Retinal pigment epithelial cell (primary cell): ENCODE results near the gene OR10D3.

ENCODE experiments used
- DNase-seq: peaks from one replicate; pipeline ENCODE4 v3.0.0-alpha.2; 2010; ENCODE audit warnings: low read depth
- H3K4me3 ChIP-seq: 2 replicates; pipeline ENCODE4 v1.5.1; 2011; ENCODE audit warnings: mild to moderate bottlenecking, low read length, control low read depth, moderate library complexity
- TF ChIP-seq, protein P1 (sequence below): conservative IDR thresholded peaks from 2 replicates; pipeline ENCODE4 v1.5.1; 2011; ENCODE audit warnings: low read depth, low read length, control low read depth, inconsistent platforms

OR10D3 gene

DNA sequence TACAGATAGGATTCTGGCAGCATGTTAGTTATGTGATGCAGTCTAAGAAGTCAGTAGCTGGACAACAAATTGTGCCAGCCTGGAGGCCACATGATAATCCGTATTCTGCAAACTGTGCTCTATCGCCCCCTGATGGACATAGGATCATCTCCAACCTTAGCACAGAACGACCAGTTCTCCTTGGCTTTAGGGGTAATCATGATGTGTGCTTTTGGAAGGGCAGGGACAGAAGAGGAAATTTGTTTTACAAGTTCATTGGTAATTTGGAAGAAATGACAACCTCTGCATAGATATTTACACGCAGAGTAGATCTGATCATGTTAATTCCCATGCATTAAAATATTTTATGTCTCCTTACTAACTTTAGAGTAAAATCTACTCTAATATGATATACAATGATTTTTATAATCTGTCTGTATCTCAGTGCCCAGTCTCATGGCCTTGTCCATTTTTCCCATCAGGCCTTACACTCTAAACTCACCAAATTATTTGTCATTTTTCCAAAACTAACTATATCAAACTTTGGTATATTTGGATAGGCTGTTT is 12.1 kb downstream of the OR10D3 start:
- peak; percentile 46 for DNase-seq
- H3K4me3 ChIP-seq, result peak overlapping the region; percentile 28
- TF ChIP-seq, protein P1, sequence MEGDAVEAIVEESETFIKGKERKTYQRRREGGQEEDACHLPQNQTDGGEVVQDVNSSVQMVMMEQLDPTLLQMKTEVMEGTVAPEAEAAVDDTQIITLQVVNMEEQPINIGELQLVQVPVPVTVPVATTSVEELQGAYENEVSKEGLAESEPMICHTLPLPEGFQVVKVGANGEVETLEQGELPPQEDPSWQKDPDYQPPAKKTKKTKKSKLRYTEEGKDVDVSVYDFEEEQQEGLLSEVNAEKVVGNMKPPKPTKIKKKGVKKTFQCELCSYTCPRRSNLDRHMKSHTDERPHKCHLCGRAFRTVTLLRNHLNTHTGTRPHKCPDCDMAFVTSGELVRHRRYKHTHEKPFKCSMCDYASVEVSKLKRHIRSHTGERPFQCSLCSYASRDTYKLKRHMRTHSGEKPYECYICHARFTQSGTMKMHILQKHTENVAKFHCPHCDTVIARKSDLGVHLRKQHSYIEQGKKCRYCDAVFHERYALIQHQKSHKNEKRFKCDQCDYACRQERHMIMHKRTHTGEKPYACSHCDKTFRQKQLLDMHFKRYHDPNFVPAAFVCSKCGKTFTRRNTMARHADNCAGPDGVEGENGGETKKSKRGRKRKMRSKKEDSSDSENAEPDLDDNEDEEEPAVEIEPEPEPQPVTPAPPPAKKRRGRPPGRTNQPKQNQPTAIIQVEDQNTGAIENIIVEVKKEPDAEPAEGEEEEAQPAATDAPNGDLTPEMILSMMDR, result peak; percentile 87

DNA sequence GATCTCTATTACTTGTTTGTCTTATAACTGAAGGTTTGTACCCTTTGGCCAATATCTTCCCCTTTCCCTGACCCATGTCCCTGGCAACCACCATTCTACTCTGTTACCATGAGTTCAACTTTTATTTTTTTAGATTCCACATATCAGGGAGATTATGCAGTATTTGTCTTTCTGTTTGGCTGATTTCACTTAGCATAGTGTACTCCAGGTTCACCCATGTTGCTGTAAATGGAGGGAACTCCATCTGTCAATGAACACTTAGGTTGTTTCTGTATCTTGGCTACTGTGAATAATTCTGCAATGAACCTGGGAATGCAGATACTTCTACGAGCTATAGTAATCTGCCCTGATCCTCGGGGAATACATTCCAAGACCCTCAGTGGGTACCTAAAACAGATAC is 14.9 kb downstream of the OR10D3 start:
- TF ChIP-seq, protein P1, result no peak
- no peak overlapping the region for H3K4me3 ChIP-seq
- no peak for DNase-seq

DNA sequence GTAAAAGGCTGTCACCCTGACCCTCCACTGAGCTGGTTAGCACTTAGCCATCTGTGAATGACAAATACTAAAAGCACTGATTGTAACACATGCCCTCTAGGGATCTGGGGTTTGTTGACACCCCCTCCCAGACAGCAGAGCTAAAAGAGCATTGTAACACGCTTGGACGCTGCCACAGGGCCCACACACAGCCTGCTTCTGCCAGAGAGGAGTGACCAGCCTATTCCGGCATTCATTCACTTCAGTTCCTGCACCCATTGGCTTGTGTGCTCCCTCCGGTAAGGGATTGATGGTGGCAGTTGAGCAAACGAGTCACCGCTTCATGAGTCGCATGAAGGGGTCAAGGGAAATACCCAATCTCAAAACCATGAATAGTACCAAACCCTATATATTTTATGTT is 15.8 kb downstream of the OR10D3 start:
- no peak for DNase-seq
- no peak overlapping the region for H3K4me3 ChIP-seq
- TF ChIP-seq, protein P1, result no peak

DNA sequence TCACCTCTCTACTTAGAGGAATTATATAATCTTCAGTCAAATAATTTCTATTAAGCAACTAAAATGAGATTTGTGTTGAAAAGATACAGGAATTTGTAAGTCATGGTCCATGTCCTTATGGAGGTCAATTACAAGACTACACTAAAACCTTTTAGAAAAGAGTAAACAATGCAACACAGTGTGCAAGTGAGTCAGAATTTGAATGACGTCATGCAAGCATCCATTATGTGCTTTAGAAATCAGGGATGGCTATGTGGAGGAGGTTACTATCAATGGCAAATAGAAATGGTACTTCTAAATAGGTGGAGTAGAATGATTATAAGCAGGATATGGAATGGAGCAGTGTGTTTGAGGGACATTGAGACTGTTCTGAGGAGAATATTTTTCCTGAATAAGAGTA is 16.6 kb downstream of the OR10D3 start:
- no peak for DNase-seq
- TF ChIP-seq, protein P1, result no peak
- no peak overlapping the region for H3K4me3 ChIP-seq

DNA sequence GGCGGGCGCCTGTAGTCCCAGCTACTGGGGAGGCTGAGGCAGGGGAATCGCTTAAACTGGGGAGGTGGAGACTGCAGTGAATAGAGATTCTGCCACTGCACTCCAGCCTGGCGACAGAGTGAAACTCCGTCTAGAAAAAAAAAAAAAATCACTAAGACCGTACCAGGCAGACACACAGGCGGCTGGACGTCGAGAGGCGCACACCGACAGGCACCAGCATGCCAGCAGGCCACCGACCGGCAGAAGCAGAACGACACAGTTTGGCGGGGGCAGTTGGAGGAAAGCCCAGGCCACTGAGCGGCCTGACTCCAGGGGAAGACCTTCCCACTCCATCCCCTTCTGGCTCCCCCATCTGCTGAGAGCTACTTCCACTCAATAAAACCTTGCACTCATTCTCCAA is 17.5 kb downstream of the OR10D3 start:
- no peak for DNase-seq
- TF ChIP-seq, protein P1, result no peak
- H3K4me3 ChIP-seq, result no peak overlapping the region

DNA sequence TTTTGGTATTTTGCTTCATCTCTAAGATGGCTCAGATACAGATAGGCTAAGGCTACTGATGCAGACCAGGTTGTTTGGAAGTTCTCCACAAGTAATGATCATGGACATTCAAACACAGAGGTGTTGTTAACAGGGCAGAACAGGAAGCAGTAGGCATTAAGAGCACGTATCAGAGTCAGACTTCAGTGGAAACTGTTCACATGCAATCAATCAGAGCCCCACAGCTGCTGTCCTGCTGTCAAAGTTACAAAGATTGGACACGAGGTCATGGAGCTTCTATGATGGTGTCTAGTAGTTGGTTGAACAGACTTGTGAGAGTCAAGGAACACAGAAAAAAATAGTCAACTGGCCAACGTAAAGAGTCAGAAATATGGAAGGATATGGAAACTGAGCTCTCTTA is 19.8 kb downstream of the OR10D3 start:
- TF ChIP-seq, protein P1, result no peak
- DNase-seq, result no peak
- no peak overlapping the region for H3K4me3 ChIP-seq

DNA sequence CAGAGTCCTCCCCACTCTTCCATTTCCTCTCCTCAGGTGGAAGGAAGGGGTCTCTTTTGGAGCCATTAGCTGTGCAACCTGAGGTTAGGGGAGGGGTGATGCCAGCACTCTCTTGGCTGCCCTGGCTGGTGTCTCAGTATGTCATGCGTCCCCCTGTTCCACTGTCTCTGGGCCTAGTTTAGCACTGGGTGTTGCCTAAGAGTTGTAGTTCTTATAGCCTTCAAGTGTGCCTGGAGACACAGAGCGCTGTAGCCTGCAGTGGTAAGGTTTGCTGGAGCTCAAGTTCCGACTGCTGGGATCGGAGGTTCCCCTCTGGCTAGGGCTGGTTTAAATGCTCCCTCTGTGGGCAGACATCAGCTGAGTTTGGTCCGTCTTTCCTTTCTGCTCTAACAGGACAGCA is 20.9 kb downstream of the OR10D3 start:
- no peak for DNase-seq
- TF ChIP-seq, protein P1, result no peak
- H3K4me3 ChIP-seq, result no peak overlapping the region
